H9 (cell line): ENCODE data around the gene MAPT. TPM values are rescaled to one million over a fixed set of nuclear protein-coding genes. Genes with fewer than 3 reads are reported as not detected.

Experiments used
- DNase-seq: peaks from one replicate; pipeline ENCODE4 v3.0.0-alpha.2; 2017
- H2AFZ ChIP-seq: one replicate; pipeline ENCODE4 v1.6.1; 2013; ENCODE audit warnings: mild to moderate bottlenecking, low read length, control low read depth, moderate library complexity
- H2AK5ac ChIP-seq: 2 replicates; pipeline ENCODE4 v1.6.1; 2013; ENCODE audit warnings: low read length, control low read depth, mixed read lengths; ENCODE audit not compliant: insufficient read length
- H2BK120ac ChIP-seq: one replicate; pipeline ENCODE4 v1.6.1; 2013; ENCODE audit warnings: low read depth, mild to moderate bottlenecking, low read length, control low read depth, inconsistent platforms; ENCODE audit not compliant: poor library complexity, severe bottlenecking
- H2BK12ac ChIP-seq: 2 replicates; pipeline ENCODE4 v1.6.1; 2013; ENCODE audit warnings: low read length, control low read depth, mixed read lengths, low read depth; ENCODE audit not compliant: insufficient read length
- H2BK15ac ChIP-seq: 2 replicates; pipeline ENCODE4 v1.6.1; 2013; ENCODE audit warnings: low read depth, low read length, control low read depth
- H2BK20ac ChIP-seq: one replicate; pipeline ENCODE4 v1.6.1; 2013; ENCODE audit warnings: low read depth, mild to moderate bottlenecking, low read length, control low read depth, inconsistent platforms; ENCODE audit not compliant: poor library complexity, severe bottlenecking
- H2BK5ac ChIP-seq: 2 replicates; pipeline ENCODE4 v1.6.1; 2013; ENCODE audit warnings: low read length, control low read depth, mixed read lengths; ENCODE audit not compliant: insufficient read length
- H3K14ac ChIP-seq: 2 replicates; pipeline ENCODE4 v1.6.1; 2013; ENCODE audit warnings: low read length, control low read depth; ENCODE audit not compliant: insufficient read depth
- H3K18ac ChIP-seq: 2 replicates; pipeline ENCODE4 v1.6.1; 2013; ENCODE audit warnings: low read depth, mild to moderate bottlenecking, mixed read lengths, low read length, control low read depth; ENCODE audit not compliant: insufficient read length
- H3K23ac ChIP-seq: 2 replicates; pipeline ENCODE4 v1.6.1; 2013; ENCODE audit warnings: low read length, control low read depth, mixed read lengths, low read depth; ENCODE audit not compliant: insufficient read length
- H3K23me2 ChIP-seq: 2 replicates; pipeline ENCODE4 v1.6.1; 2013; ENCODE audit warnings: low read depth, mild to moderate bottlenecking, mixed read lengths, low read length, control low read depth; ENCODE audit not compliant: insufficient read length, poor library complexity, severe bottlenecking
- H3K27ac ChIP-seq: 2 replicates; pipeline ENCODE4 v1.5.1; 2013; ENCODE audit warnings: low read length, control low read depth, mixed read lengths, low read depth; ENCODE audit not compliant: insufficient read length
- H3K27me3 ChIP-seq: 2 replicates; pipeline ENCODE4 v1.6.1; 2013; ENCODE audit warnings: low read length, control low read depth, inconsistent platforms; ENCODE audit not compliant: insufficient read depth
- H3K4ac ChIP-seq: 2 replicates; pipeline ENCODE4 v1.6.1; 2013; ENCODE audit warnings: low read depth, mild to moderate bottlenecking, control low read depth, inconsistent platforms, low read length, moderate library complexity
- H3K4me1 ChIP-seq: 2 replicates; pipeline ENCODE4 v1.6.1; 2013; ENCODE audit warnings: low read length, control low read depth, inconsistent platforms; ENCODE audit not compliant: insufficient read depth
- H3K4me2 ChIP-seq: 2 replicates; pipeline ENCODE4 v1.6.1; 2013; ENCODE audit warnings: low read length, control low read depth, mixed read lengths; ENCODE audit not compliant: insufficient read length, insufficient read depth
- H3K56ac ChIP-seq: 2 replicates; pipeline ENCODE4 v1.6.1; 2013; ENCODE audit warnings: low read depth, mild to moderate bottlenecking, mixed read lengths, low read length, control low read depth; ENCODE audit not compliant: insufficient read length
- H3K79me1 ChIP-seq: 2 replicates; pipeline ENCODE4 v1.6.1; 2013; ENCODE audit warnings: low read depth, mild to moderate bottlenecking, moderate library complexity, low read length, control low read depth, inconsistent platforms; ENCODE audit not compliant: insufficient read depth, poor library complexity, severe bottlenecking
- H3K79me2 ChIP-seq: 2 replicates; pipeline ENCODE4 v1.6.1; 2013; ENCODE audit warnings: low read length, control low read depth, inconsistent platforms; ENCODE audit not compliant: insufficient read depth
- H3K9ac ChIP-seq: 2 replicates; pipeline ENCODE4 v1.6.1; 2013; ENCODE audit warnings: low read length, control low read depth, mixed read lengths; ENCODE audit not compliant: insufficient read length; ENCODE audit errors: extremely low read depth
- H3K9me3 ChIP-seq: one replicate; pipeline ENCODE4 v1.6.1; 2013; ENCODE audit warnings: low read depth, low read length, inconsistent platforms; ENCODE audit not compliant: control insufficient read depth
- H3T11ph ChIP-seq: one replicate; pipeline ENCODE4 v1.6.1; 2013; ENCODE audit warnings: mild to moderate bottlenecking, low read length, control low read depth, inconsistent platforms
- H4K20me1 ChIP-seq: one replicate; pipeline ENCODE4 v1.6.1; 2013; ENCODE audit not compliant: control insufficient read depth, insufficient read length, insufficient read depth
- H4K5ac ChIP-seq: 2 replicates; pipeline ENCODE4 v1.6.1; 2013; ENCODE audit warnings: low read depth, mild to moderate bottlenecking, mixed read lengths, low read length, control low read depth; ENCODE audit not compliant: insufficient read length
- H4K8ac ChIP-seq: replicated peaks from 2 replicates; pipeline ENCODE4 v1.6.1; 2013; ENCODE audit warnings: low read length, control low read depth, mixed read lengths, low read depth; ENCODE audit not compliant: insufficient read length
- H4K91ac ChIP-seq: 2 replicates; pipeline ENCODE4 v1.6.1; 2013; ENCODE audit warnings: low read depth, mild to moderate bottlenecking, moderate library complexity, mixed read lengths, low read length, control low read depth; ENCODE audit not compliant: insufficient read length
- H3K27ac Mint-ChIP-seq, 3 experiments: 2 replicates in 2 of 3; 3 replicates in 1 of 3; pipeline ENCODE4 v1.8.0; 2020 to 2021; ENCODE audit warnings: mixed read lengths in 3 of 3, mild to moderate bottlenecking in 1 of 3, moderate library complexity in 1 of 3
- H3K27me3 Mint-ChIP-seq: 2 replicates; pipeline ENCODE4 v1.8.0; 2021; ENCODE audit warnings: low read depth, mild to moderate bottlenecking, moderate library complexity, mixed read lengths
- H3K36me3 Mint-ChIP-seq, 3 experiments: 2 replicates in 2 of 3; 3 replicates in 1 of 3; pipeline ENCODE4 v1.8.0; 2020 to 2021; ENCODE audit warnings: low read depth in 3 of 3, mixed read lengths in 3 of 3; ENCODE audit not compliant: insufficient read depth in 1 of 3
- H3K4me1 Mint-ChIP-seq, 2 experiments: 2 replicates each; pipeline ENCODE4 v1.8.0; 2020; ENCODE audit warnings: mixed read lengths in 2 of 2
- H3K4me3 Mint-ChIP-seq, 2 experiments: 2 replicates in 1 of 2; 3 replicates in 1 of 2; pipeline ENCODE4 v1.8.0; 2020 to 2021; ENCODE audit warnings: mild to moderate bottlenecking in 2 of 2, mixed read lengths in 2 of 2, moderate library complexity in 1 of 2
- H3K9me3 Mint-ChIP-seq, 2 experiments: 2 replicates in 1 of 2; 3 replicates in 1 of 2; pipeline ENCODE4 v1.8.0; 2020; ENCODE audit warnings: mild to moderate bottlenecking in 2 of 2, mixed read lengths in 2 of 2, moderate library complexity in 1 of 2
- CTCF ChIP-seq: fragments of 200-600 bp; sonication (generic); conservative IDR thresholded peaks from 3 replicates; pipeline ENCODE4 v1.8.0; 2021; ENCODE audit warnings: antibody characterized with exemption, mild to moderate bottlenecking
- WGBS: extraction: QIAGEN DNeasy Blood & Tissue Kit; methylation state at CpG from one replicate; pipeline ENCODE4 v1.1.7; 2013; ENCODE audit warnings: missing lambda C conversion rate, low lambda C conversion rate, mixed read lengths; ENCODE audit not compliant: insufficient read length; ENCODE audit errors: extremely low coverage; 5-methylcytosine and 5-hydroxymethylcytosine counted together
- total RNA-seq: library from RNA; stranded (reverse); gene quantifications from 2 replicates; pipeline ENCODE4 v1.2.1, GENCODE V29; 2021

Gene MAPT
- total RNA-seq, 1 experiment from 2014 or later, result 1.6 TPM

DNA sequence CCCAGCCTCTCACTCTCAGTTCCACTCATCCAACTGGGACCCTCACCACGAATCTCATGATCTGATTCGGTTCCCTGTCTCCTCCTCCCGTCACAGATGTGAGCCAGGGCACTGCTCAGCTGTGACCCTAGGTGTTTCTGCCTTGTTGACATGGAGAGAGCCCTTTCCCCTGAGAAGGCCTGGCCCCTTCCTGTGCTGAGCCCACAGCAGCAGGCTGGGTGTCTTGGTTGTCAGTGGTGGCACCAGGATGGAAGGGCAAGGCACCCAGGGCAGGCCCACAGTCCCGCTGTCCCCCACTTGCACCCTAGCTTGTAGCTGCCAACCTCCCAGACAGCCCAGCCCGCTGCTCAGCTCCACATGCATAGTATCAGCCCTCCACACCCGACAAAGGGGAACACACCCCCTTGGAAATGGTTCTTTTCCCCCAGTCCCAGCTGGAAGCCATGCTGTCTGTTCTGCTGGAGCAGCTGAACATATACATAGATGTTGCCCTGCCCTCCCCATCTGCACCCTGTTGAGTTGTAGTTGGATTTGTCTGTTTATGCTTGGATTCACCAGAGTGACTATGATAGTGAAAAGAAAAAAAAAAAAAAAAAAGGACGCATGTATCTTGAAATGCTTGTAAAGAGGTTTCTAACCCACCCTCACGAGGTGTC is 131.3 kb downstream of the MAPT start:
- Histone ChIP-seq H3K4me1 (peaks cover 2% of the 10 kb centered on the region; the same call in 1 of the 2 replicates), H3K27me3 (no peaks in the 10 kb centered on the region), H2AFZ (no peak overlapping the region), H2AK5ac (no peak overlapping the region), H2BK20ac (no peak overlapping the region), H3K14ac (no peak overlapping the region; the same call in 1 of the 2 replicates), H3K27ac (no peak overlapping the region), H3K4me2 (no peak overlapping the region), H3K23ac (no peak overlapping the region), H2BK15ac (no peak overlapping the region), H4K8ac (no peak overlapping the region), H3K4ac (no peak overlapping the region), H4K91ac (no peak overlapping the region), H4K5ac (no peak overlapping the region), H3K9me3 (no peaks in the 10 kb centered on the region), H2BK12ac (no peak overlapping the region), H3K56ac (no peak overlapping the region), H3K18ac (no peak overlapping the region), H3K79me2 (no peaks in the 10 kb centered on the region), H3K23me2 (no peaks in the 10 kb centered on the region), H3K79me1 (no peaks in the 10 kb centered on the region), H3T11ph (no peak overlapping the region), H4K20me1 (no peaks in the 10 kb centered on the region), H3K9ac (no peak overlapping the region), H2BK120ac (no peak overlapping the region), H2BK5ac (no peak overlapping the region)
- peaks cover 36 to 45% of the 10 kb centered on the region in 2 experiments for H3K4me1 Mint-ChIP-seq
- no peak for DNase-seq
- H3K36me3 Mint-ChIP-seq, result peaks cover 11 to 42% (median 34%) of the 10 kb centered on the region in 3 experiments; a peak in 6 of 7 replicates
- H3K4me3 Mint-ChIP-seq, result no peak overlapping the region
- H3K9me3 Mint-ChIP-seq, result no peaks in the 10 kb centered on the region
- no peaks in the 10 kb centered on the region; the same call in 1 of the 2 replicates for H3K27me3 Mint-ChIP-seq
- no peak for TF ChIP-seq CTCF
- H3K27ac Mint-ChIP-seq, result peak overlapping the region; percentile 66 to 75 (median 73); a peak in 4 of 7 replicates
- WGBS, result no CpG with 5 or more reads among the region's 8 CpGs
